Measurements from ENCODE around the gene TIMP2. TPM values are rescaled to one million over a fixed set of nuclear protein-coding genes. Genes with fewer than 3 reads are reported as not detected.

TIMP2 gene
- total and polyA plus RNA-seq, 2 of the 8 experiments (the other 6 are each of a cell fraction or from before 2014, with no cell fraction given), result 18.2 to 43.3 TPM

- TF ChIP-seq FOSL1 (IDR thresholded peaks at IDR 0.05; ENCODE audit: insufficient read depth, low read depth, low read length), result no peak
- TF ChIP-seq TCF12 (IDR thresholded peaks at IDR 0.05; ENCODE audit: low read depth, low read length), result no peak
- TF ChIP-seq GTF2F1 (IDR thresholded peaks at IDR 0.05; ENCODE audit: borderline replicate concordance, low read depth, low read length), result no peak
- no peak for TF ChIP-seq RXRA (IDR thresholded peaks at IDR 0.05; ENCODE audit: insufficient read depth, low read depth, low read length)
- 0 out of 2 replicates have a peak, but pooled peaks have one; percentile 26 for TF ChIP-seq PHF8 (conservative IDR thresholded peaks at IDR 0.05; ENCODE audit: low read depth, low read length)
- TF ChIP-seq TEAD4 (IDR thresholded peaks at IDR 0.05; ENCODE audit: low read depth, low read length), result peak; percentile 78; the same call in 1 of the 2 replicates
- TF ChIP-seq NRF1 (IDR thresholded peaks at IDR 0.05; ENCODE audit: low read depth, low read length), result no peak
- no peak for TF ChIP-seq SP4 (IDR thresholded peaks at IDR 0.05; ENCODE audit: low read length)
- TF ChIP-seq ATF2 (IDR thresholded peaks at IDR 0.05; ENCODE audit: low read length), result no peak
- TF ChIP-seq, protein P1, sequence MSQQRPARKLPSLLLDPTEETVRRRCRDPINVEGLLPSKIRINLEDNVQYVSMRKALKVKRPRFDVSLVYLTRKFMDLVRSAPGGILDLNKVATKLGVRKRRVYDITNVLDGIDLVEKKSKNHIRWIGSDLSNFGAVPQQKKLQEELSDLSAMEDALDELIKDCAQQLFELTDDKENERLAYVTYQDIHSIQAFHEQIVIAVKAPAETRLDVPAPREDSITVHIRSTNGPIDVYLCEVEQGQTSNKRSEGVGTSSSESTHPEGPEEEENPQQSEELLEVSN (IDR thresholded peaks at IDR 0.05), result 0 out of 2 replicates have a peak, but pooled peaks have one; percentile 37
Measured at GRCh38 chr17:78924481-78925151, 571 bp downstream of the TIMP2 start (continued).

Data from H1 (cell line).